Activated T-helper 1 cell treated with anti-CD3 and anti-CD28 coated beads, Interleukin-2, amount 50 U/mL, for 16 hours (primary cell): ENCODE data around the gene YPEL1.
A peak's percentile ranks its signal among the peaks of the same experiment; 100 is the strongest.

ENCODE experiments used
- DNase-seq, 2 donors: peaks; one replicate each; pipeline ENCODE4 v3.0.0-alpha.2; 2020; ENCODE audit warnings: low read depth in 1 of 2, low spot score in 1 of 2

YPEL1 gene, protein sequence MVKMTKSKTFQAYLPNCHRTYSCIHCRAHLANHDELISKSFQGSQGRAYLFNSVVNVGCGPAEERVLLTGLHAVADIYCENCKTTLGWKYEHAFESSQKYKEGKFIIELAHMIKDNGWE

DNA sequence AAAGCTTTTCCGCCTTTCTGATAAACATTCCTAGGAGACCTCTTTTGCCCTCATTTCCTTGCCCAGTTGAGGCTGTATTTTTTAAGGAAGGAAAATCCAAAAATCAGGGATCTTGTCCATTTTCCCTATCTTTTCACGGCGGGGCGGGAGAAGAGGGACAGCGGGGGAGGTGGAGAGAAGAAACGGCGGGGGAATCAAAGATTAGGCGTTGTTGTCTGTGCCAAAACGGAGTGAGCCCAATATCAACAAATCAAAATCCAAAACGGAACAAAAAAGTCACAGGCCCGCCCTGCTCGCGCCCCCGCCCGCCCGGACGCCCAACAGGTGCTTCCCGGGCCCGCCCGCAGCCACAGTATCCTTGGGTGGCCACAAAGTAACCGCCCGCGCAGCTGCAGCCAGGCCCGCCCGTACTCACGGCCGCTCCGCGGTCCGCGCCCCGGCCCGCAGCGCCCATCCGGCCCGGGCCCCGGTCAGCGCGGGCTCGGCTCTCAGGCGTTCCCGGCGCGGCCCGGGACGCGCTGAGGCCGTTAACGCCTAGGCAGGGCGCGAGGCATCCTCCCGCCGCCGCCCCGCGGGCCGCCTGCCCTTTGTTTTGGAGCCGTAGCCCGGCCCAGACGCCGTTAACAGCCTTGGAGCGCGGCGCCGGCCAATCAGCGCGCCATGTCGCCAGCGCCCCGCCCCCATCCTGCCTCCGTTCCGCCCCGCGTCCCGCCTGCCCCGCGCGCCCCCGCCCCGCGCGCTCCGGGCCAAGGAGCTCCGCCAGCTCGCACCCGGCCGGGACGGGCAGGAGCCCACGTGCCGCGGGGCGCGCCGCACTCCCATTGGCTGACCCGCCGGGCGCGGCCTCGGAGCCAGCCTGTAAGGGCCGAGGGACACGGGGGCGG lies at the start of gene YPEL1:
Gene YPEL1 (minus strand): TSS at position 595 of the 884 bp plus-strand sequence. CDS start 25,050 bp downstream, outside the sequence.
- peak; percentile 86 to 94 for DNase-seq

DNA sequence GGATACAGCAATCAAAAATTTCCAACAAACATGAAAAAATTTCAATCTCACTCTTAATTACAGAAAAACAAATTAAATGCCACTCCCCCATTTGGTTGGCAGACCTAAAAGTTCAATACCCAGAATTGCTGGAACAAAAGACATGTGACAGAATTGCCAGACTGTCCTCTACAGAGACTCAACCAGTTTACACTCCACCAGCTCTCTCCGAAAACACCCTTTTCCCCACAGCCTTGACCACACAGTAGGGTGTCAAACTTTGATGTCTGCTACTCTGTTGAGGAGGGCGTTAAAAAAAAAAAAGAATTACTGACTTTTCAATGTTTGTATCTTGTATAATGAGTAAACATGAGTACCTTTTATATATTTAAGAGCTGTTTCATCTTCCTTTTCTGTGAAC lies 44.7 kb upstream of the YPEL1 start:
- no peak for DNase-seq

DNA sequence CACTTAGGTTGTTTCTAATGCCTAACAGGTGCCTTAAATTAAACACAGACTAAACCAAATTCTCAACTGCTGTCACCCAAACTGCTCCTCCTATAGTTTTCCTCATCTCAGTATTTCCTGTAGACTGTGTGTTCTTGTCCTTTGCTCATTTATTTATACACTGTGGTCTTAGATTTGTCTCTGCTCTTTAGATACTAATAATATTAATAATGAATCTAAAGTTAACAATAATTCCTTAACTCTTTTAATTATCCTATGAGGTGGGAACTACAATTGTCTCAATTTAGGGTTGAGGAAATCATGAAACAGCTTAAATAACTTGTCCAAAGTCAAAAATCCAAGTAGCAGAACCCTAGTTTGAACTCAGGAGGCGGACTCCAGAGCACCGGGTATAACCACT lies 43.9 kb upstream of the YPEL1 start:
- DNase-seq, result no peak

DNA sequence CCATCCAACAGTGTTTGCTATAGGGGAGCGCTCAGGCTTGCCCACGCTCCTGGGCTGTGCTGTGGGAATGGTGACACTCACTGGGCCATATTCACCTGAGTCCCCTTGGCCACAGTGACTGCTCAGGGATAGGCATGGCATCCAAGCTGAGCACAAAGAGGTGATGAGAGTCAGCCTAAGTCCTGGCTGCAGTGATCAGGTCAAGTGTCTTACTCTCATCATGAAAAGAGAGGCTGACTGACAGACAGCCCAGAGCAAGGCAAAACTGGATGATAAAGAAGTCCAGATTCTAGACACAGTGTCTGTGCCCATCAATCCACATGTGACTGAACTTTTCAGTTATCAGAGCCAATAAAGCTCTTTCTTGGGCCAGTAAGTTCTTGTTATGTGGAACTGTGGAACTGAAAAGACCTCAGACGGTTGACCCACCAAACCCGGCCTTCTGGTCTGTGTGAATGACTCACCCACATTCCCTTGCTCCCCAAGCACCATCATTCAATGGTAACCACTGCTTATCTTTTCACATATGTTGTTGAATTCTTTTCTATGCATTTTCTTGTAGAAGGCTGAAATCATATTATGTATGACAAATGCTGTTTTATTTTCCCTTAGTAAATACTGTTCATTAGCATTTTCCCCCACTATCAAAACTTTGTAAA lies 43.2 kb upstream of the YPEL1 start:
- no peak for DNase-seq

DNA sequence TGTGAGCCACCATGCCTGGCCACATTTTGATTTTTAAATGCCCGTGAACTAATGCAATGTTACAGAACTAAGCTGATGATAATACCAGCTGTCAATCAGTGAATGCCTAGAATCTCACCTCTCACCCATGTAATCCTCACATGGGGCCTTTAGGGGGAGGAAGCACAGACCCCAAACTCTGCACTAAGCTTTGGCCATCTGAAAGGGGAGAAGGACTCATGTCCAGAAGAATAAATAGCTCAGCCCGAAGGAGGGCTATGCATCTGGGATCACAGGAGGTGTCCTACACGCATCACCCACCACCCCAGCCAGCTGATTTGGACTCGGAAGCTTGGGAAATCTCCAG lies 36.0 kb upstream of the YPEL1 start:
- DNase-seq, result no peak

DNA sequence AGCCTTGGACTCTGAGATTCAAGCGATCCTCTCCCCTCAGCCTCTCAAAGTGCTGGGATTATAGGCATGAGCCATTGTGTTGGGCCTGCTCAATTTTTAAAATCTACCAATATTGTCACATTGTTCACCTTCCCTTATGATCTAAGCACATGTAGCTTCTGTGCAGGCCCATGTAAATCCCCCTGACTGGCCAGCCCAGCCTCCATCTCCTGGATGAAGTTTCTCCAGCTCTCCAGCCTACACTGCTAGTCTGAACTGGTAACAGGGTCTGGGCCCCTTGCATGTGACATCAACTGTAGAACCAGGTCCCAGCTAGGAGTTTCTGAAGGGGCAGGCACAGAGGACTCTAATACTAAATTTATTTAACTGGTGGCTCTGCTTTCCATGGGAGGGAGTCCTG lies 32.8 kb upstream of the YPEL1 start:
- DNase-seq, result no peak

DNA sequence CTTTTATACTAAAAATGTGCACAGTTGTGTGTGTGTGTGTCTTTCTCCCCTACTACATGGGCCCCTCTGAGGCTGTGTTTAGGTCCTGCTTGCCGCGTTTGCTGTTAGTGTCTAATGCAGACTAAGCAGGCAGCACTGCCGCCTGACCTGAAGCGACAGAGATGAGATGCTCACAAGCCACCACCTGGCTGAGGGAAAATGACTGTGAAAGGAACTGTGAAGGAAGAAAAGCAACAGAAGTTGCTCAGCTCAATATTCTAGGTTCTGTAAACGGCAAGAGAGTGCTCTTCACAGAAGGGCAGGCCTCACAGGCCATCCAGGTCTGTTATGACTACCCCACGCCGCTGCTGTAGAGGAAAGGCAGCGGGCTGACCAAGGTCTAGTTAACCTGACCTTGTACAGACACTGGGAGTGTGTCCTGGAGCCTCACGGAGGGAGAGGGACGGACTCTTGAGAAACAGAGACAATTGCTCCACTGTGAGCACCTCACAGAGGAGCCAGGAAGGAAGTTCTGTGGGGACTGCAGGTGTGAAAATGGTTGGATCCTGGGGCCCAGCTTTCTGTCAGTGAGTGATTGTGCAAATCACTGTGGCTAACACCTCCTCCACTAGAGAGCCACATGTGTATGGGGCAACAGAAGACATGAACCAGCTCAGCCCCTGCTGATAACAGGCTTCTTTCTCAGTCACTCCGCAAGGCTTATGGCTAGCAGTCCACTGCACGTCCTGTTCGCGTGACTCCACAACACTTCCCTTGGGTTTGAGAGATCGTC lies 31.3 kb upstream of the YPEL1 start:
- DNase-seq, result peak; percentile 21 to 38

DNA sequence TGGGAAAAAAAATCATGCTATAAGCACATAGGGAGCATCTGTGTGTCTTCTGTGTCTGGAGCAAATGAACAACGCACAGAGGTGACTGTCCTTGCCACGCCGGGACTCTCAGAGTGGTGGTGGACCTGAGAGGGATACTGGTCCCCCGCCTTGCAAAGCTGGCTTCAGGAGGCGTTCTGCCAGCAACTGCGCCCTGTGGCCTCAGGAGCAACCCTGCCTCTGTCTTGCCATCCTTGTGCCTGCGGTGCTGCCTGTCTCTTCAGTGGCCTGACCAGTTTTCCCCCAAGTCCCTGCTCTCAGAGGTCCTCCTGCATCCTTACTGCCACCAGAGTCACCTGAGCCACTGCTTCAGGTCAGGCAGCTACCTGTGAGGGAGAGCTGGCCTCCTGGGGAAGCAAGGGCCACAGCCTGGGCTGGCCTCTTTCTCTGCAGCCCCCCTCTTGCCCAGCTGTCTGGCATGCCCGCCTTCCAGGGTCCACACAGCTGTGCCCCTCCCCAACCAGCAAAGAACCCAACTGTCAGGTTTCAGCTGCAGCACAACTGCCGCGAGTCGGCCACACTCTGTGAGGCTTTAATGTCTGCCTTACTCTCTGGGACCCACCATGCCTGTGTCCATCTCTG lies 30.4 kb upstream of the YPEL1 start:
- no peak for DNase-seq

DNA sequence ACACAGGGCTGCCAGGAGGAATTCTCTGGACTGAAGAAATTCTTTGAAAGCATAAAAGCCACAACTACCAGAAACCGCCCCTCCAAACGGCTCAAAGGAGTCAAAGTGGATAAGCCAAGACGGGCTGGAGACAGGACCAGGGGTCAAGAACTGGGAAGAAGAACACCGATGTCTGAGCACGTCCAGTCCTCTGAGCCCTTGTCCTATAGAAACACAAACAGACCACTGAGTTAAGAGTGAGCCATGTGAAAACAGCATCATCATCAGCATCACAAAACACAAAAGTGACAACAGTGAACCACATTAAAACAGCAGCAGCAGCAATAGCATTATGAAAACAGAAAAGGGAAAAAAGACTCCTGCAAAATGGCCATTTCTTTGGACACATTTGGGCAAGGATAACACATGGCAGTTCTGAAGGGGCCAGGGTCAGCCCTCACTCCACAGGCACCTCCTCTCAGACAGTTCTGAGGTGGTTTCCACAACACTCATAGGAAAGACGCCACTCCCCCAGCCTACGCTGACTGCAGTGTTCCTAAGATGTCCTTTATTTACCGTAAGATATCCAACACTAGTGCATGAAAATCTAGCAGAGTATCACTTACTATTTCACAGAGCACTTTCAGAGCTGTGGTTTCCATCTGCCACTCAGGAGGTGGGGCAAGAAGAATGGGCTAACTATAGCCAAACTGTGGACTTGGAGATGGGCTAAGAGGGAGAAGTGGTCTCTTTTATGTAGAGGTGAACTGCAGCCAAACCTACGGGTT lies 28.6 kb upstream of the YPEL1 start:
- DNase-seq, result no peak

DNA sequence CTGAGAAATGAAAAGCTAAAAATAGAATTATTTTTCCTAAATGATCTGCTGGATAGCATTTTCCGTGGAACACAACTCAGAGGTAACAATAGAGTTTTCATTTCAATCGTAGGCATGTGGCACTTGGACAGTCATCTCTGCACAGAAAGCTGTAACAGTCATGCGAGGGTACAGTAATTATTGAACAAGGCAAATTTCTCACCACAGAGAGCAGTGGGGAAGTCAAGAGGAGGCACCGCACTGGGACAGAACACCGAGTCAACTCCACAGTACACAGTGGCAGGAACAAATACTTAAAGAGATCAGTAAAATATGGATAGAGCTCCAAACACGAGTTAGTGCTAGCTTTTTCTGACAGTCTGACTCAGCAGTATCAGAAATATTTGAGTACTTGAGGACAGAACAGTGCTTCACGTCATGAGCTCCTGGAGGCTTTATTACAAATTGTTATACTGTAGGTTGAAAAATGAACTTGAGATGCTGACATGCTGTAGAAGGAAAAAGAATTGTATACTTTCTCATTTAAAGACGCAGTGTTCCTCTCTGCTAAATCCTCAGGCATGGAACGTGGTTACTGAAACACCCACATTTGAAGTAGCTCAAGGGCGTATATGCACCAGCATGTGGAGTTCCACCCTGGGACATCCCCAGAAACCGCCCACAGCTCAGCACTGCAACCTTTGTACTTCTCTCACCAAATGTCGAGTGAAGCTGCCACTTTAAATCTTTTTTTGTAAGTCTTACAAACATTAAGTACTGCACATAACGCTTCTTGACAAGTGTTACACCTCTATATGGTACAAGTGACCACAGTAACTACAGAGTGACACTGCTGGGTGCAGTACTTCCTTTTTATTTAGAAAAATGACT lies 27.4 kb upstream of the YPEL1 start:
- DNase-seq, result no peak

DNA sequence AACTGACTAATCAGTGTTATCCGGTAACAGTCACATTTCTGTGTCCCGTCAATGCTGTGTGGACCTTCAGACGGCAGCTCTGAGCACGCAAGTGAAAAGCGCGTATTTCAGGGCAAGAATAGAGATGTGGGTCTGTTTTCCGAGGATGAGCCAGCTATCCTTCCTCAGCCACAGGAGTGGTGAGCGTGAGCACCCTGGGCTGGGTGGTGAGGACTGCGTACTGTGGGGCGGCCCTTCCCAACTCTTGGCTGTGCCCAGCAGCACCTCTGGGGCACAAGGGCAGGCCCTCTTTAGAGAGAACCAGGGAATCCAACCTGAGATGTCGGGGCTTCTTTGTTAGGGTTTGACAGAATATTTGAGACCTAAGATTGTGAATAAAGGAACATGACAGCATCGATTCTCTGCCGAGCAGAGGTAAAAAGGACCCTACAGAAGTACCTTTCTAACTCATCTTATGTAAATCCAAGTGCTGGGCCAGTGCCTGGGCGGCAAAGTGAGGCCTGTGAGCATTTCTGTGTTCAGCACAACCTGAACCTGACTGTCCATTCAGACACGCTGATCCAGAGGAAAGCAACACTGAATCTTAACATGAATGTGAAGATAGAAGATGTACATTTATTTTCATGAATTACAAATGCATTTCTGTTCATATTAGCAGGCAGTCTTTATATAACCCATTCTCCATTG lies 26.5 kb upstream of the YPEL1 start:
- no peak for DNase-seq

DNA sequence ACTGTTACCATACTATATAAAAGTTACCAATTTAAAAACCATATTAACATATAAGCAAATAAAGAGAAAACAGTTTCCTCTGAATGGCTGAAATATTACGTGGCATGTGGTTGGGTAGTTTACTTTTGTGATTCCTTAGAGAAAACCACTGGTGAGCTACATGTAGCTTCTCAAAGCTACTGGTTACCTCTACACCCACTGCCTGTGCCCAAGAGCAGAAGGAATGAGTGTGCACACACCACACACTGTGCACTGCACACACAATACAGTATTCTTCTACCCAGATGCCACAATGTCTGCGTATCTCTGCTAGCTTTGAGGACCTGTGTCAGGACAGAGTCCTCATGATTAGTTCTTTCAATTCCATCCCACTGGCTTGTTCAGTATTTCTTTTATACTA lies 25.5 kb upstream of the YPEL1 start:
- no peak for DNase-seq

DNA sequence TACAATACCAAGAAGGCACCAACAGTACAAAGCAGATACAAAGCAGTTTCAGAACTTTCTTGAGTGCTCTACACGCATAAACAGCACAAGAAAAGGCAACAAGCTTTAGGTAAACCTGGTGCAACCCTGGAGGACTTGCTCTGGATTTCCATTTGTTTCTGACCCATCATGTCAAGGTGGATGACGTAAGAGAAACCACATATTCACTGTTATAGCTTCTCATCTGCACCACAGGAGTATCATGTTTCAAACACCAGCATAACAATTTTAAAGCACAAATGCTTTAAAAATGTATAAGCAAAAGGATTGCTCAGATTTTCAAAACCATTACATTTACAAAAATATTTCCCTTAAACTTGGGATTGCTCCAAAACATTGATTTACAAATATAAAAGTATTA lies 25.0 kb upstream of the YPEL1 start:
- no peak for DNase-seq

DNA sequence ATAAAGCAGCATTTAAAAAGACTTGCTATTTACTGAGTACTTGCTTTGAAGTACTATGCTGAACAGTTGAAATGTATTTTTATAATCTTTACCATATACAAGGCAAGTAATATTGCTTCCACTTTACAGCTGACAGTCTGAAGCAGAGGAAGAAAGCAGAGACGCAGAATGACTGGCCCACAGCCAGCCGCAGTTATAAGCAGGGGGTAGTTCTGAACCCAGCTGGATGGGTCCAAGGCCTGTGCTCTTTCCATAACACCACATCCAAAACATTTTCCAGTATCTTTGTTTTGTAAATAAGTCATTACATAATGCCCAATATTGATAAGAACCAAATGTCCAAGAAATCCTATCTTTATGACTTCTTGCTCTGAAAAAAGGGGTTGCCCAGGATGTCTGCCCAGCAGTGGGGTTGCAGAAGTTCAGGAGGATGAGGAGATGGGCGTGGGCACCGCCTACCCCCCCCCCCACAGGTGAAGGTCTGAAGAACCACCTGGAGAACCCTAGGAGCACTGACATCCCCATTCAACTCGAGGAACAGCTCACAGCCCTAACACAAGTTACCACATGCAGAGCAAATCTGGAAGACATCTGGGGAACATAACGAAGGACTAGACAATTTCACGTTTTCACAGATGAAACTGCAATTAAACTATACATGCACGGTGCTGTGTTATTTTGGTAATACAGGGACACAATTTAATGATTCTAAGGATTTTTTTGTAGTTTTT lies 24.2 kb upstream of the YPEL1 start:
- DNase-seq, result no peak

DNA sequence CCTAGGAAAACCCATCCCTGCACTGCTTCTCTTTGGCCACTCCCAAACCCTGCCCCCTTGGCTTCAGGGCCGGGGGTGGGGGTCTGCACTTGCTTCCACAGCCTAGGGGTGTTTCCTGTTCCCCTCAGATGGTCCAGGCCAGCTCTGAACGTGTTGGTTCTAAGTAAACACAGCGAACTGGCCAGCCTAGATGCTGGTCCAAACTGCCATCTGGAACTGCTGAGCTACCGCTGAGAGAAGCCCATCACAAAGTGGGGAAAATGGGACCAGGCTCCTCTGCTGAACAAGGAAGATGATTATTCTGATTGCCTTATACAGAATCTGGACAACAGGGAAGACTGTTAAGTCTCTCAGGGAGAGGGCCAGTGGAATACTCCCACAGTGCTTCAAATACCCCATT lies 23.5 kb upstream of the YPEL1 start:
- DNase-seq, result no peak

DNA sequence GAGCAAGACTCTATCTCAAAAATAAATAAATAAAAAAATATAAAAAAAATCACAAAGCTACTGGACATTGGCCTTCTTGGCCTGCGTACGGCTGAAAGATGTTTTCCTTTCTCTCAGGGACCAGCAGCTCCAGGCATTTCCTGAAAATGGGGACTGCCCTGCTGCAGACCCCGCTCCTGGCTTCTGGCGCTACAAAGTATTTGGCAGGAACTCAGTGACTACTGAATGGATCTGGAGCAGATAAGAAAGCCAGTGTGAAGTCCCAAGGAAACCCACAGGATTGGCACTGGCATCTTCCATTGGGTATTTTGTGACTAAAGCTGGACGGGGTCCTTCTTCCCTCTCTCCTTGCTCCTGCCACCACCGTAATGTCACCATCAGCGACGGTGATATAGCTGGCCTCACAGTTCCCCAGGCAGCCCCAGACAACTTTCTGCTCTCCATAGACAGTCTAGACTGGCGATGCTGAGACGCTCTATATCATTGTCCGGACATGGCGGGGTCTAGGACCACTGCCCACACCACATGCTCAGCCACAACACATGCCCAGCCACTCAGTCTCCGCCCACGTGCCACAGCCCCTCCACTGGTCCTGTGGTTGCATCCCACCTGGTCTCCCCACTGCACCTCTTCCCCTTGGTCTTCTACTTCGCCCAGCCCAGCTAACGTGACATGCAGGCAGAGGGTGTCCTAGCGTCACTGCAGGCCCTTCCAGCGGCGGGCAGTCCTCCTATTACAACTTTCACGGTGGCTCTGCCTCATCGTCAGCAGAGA lies 22.7 kb upstream of the YPEL1 start:
- no peak for DNase-seq

DNA sequence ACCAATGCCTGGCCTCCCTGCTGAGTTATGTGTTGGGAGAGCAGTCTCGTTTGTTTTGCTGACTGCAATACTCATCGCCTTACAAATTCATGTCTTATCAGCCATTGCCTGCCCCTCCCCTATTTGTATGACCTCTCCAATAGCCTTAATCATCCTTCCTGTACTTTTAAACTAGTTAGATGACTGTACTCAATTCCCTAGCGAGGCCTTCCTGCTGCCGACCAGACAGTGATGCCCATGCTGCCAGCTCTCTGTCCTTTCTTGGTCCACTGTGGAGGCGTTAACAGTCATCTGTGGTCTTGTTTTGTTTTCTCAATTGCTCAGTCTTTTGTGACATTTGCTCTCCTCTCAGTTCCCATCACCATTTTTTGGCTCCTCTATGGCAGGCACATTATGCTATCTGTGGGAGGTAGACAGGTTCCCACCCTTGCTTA lies 20.3 kb upstream of the YPEL1 start:
- no peak for DNase-seq
